Activated CD8-positive, alpha-beta memory T cell treated with anti-CD3 and anti-CD28 coated beads, Interleukin-2, amount 50 U/mL, for 24 hours (primary cell): Measurements from ENCODE around the gene ZDHHC21.

Experiments used
- DNase-seq: peaks from one replicate; pipeline ENCODE4 v3.0.0-alpha.2; 2020; ENCODE audit errors: extremely low read depth

Gene ZDHHC21

DNA sequence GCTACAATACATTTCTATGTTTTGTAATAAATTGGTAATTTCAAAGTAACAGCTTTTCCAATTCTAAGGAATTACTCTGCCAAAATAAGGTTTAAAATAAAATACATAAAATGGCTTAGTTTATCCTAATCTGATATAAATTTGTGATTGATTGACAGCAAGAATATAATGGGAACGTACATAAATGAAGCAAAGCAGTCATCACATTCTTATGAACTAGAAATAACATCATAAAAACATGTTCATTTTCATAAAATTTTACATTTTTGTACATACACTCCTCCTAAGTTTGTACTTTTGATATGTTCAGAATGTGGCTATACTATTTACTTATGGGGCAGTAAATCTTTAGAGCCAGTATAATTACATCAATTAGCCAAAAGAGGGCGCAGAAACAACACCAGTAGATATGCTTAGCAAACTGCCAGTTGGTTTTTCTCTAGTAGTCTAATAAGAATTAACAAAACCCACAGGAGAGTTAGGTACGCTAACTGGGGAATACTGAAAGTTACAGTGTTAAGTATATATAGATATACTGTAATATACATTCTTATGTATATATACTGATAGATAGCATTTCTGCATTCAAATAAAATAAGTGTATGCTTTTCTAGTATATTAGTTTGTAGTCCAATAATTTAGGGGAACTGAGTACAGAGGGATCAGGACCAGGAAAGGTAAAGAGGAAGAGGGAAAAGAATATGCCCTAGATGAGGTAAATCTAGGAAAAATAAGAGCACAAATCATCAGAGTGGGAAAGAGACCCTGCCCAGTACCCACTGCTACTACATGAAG lies 76.8 kb downstream of the ZDHHC21 start:
- no peak for DNase-seq

GRCh38 chr9:14608540-14608939 lies 84.7 kb downstream of the ZDHHC21 start:
- DNase-seq = no peak

DNA sequence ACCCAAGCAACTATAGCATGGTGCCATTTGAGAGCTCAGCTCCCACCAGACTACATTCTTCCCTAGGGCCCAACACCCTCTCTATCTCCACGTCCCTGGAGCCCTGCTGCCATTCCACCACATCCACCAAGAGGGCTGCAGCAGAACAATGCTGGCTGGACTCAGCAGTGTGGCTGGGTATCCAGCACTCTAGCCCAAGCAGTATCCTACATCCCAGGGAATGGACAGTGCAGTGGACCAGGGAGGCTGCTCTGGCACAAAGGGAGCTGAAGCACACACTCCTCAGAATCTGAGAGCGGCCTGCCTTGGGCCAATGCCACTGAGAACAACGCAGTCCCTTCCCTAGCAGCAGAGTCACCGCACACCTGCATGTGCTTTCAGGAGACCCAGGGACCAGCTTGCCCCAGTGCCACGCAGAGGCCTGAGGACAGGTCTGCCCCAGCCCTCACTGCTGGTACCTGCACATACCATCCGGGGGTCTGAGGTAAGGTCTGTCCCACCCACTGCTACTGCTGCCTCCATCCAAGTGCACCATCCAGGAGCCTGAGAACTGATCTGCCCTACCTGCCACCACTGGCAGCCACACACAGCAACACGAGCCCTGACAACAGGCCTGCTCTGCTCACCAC lies 95.9 kb downstream of the ZDHHC21 start:
- DNase-seq = no peak

GRCh38 chr9:14593406-14593805 lies 99.8 kb downstream of the ZDHHC21 start:
- DNase-seq = no peak

DNA sequence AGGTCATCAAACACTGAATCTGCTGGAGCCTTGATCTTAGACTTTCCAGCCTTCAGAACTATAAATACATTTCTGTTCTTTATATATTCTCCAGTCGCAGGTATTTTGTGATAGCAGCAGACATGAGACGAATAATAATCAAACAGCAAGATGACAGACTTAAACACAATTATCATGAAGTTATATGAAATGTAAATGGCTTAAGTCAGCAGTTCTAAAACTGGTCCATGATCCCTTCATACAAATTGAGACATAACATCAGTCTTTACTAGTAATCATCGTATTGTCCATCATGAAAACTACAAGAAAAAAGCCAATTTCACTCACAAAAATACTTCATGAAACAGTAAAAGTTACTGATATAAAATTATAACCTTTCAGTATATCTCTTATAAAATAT lies 101.8 kb downstream of the ZDHHC21 start:
- DNase-seq = no peak

DNA sequence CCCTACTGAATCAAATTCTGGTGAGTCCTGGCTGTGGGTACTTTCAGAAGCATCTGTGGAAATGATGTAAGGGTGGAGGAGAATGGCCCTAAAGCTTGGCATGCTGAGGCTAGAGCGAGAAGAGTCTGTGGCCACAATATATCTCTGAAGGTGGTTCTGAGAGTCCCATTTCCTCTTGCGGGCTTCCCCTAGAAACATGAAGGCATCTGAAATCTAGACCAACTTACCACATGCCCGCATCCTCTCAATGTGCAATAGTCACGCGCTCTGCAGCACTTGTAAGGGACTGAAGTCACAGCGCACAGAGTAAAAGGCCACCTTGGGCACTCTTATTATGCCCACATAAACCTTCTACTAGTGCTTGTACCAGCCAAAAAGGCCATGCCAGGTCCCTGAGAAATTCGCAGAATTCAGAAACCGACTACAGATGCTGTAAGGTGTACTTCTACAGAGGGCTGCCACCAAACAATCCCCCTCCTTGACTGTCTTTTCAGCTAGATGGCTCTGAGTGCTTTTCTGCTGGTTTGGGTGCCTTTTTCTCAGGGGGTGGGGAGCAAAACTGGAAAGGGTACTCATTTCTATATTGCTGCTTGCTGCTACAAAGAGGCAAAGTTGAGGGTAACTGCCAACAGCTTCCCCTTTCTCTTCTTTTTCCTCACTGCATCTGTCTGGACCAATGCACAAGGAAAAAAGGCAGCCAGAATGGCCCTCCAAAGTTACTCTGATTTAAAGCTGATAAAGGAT lies 107.3 kb downstream of the ZDHHC21 start:
- no peak for DNase-seq

DNA sequence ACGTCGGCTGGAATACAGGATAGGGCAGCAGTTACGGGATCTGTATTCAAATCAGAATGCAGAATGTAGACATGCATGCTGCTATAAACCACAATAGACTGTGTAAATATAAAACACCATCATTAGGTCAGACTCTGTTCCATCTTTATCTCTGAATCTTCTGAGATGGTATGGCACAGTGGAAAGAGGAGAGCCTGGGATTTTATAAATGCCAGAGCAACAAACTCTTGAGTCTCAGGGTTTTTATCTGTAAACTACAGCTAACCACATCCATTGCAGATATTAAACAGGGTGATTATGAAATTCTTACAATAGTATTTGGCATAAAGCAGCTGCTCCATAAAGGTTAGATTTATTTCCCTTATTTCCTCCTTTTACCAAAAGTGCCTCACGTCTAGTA lies 108.7 kb downstream of the ZDHHC21 start:
- no peak for DNase-seq

GRCh38 chr9:14578030-14578429 lies 115.2 kb downstream of the ZDHHC21 start:
- DNase-seq = no peak

- no peak for DNase-seq
Measured at GRCh38 chr9:14574173-14574572, 119.1 kb downstream of the ZDHHC21 start.

DNA sequence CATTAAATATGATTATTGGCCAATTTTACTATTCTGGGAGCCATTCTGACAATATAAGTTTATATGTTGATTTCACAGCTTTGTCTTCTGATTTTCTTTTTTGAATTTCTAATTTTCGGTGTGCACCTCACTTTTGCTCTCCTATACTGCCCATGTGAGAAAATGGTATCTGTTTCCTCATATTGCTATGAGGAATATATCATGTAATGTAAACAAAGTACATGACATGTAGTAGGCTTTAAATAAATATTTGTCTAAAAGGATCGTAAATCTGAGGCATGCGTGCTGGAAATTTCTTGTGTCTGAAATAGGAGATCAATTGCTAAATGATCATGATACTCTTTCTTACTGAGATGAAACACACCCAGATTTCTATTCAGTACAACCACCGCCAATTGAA lies 119.9 kb downstream of the ZDHHC21 start:
- no peak for DNase-seq

DNA sequence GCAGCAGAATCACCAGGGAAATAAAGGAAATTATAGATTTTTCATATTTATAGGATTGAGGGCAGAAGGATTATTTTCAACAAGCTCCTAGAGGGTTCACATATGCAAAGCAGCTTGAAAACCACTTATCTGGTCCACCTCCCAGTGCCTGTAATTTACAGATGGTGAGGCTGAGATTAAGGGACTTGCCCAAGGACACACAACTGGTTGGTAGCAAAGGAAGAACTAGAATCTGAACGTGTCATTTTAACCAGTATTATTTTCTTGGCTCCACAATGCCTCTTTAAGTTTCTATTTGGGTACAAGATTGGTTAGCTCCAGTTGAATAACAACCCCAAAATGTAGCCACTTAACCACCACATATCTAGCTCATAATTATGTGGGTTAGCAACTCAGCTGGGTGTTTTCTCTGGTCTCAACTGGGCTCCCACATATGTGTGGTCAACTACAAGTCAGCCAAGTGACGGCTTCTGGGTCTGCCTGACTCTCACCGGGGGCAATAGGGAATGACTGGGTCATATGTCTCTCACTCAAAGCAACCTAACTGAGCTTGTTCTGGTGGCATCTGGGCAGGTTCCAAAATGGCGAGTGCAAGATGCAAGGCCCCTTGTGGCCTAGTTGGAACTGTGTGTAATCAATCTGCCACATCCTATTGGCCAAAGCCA lies 127.7 kb downstream of the ZDHHC21 start:
- no peak for DNase-seq

- no peak for DNase-seq
Measured at GRCh38 chr9:14563902-14564624, 129.2 kb downstream of the ZDHHC21 start.

- DNase-seq = no peak
Measured at GRCh38 chr9:14561929-14562405, 131.3 kb downstream of the ZDHHC21 start.
